ENCODE measurements around the gene CLASP1.

DNA sequence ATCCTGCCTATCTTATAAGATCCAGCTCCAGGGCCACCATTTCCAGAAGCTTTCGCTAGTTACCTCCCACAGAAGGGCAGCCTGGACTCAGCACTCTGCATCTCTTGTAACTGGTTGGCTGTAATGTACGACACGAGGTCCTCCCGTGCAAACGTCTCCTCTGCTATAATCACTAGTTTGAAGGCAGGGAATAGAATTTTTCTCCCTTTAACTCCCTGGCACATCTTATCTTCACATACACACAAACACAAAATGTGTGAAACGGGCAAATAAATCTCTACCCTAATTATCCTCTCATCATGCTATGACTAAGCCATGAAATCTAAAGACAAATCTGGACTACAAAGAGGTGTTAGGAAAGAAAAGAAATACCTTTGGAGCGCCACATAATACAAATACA, 81.8 kb downstream of the CLASP1 start:
- no peak for TF ChIP-seq POLR2A (IDR thresholded peaks at IDR 0.05; ENCODE audit: low read depth, low read length)
- no peak for TF ChIP-seq POU2F2 (IDR thresholded peaks at IDR 0.05; ENCODE audit: low read depth, low read length)
- no peak for TF ChIP-seq SPI1 (IDR thresholded peaks at IDR 0.05; ENCODE audit: low read depth, low read length)
- TF ChIP-seq POLR2AphosphoS5 (IDR thresholded peaks at IDR 0.05; ENCODE audit: low read depth, low read length): no peak
- no peak for TF ChIP-seq TAF1 (IDR thresholded peaks at IDR 0.05; ENCODE audit: low read depth, low read length)
- TF ChIP-seq PAX5 (IDR thresholded peaks at IDR 0.05; ENCODE audit: insufficient read depth, low read length, severe bottlenecking): no peak

Data from GM12891 (cell line).